Adipose tissue (tissue), 3 donors: ENCODE data around the gene OR2H1. TPM values are rescaled to one million over a fixed set of nuclear protein-coding genes. Genes with fewer than 3 reads are reported as not detected.

Experiments
- H3K27ac ChIP-seq: one replicate; pipeline ENCODE4 v1.5.1; 2013; ENCODE audit warnings: low read depth, low read length
- WGBS, 3 donors: extraction: QIAGEN DNeasy Blood & Tissue Kit; methylation state at CpG; one replicate each; pipeline ENCODE4 v1.1.7; 2013; 5-methylcytosine and 5-hydroxymethylcytosine counted together
- polyA plus RNA-seq, 3 donors: library from polyadenylated mRNA; stranded (reverse); fragments of 200-250 nt; gene quantifications; one replicate each; pipeline ENCODE4 v1.2.3, GENCODE V29; 2013
- donor health status: healthy with polysubstance abuse.
- donor health status: Bipolar disorder and iron deficiency.
- donor health status: healthy.

The OR2H1 gene
- polyA plus RNA-seq, 3 donors, result not detected

DNA sequence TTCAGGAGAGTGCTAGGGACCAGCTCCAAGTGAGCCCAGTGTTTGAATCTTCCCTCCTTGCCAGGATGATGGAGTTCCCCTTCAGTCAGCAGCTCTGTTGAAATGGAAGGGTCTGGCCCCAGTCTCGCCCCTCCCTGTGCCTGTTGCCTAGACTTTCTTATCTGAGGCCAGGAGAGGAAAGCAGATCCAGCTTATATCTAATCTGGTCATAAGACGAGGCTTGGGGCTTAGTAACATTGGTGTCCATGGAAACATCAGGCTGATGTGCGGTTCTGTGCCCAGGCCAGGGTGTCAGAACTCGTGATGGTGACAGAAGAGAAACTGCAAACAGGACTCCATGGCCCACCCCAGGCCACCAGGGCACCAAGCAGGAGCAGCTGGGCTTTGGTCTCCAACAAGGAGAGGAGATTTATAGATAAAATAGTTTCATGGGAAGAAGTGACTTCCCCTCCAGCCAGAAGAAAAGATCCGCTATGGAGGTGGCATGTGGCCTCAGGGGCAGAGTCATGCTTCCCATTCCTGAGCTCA lies 21.0 kb downstream of the OR2H1 start:
- no peak overlapping the region for H3K27ac ChIP-seq
- WGBS, 3 donors, result 66 to 74% (median 69%) methylated on average over 5 of the region's 5 CpGs

GRCh38 chr6:29478740-29479139 lies 21.8 kb downstream of the OR2H1 start:
- 69 to 90% (median 84%) methylated on average over 5 of the region's 5 CpGs for WGBS, 3 donors
- no peak overlapping the region for H3K27ac ChIP-seq

GRCh38 chr6:29479560-29479959 lies 22.6 kb downstream of the OR2H1 start:
- H3K27ac ChIP-seq, result no peak overlapping the region
- WGBS, 3 donors, result 77 to 91% (median 84%) methylated on average over 2 of the region's 2 CpGs

GRCh38 chr6:29483186-29483585 lies 26.2 kb downstream of the OR2H1 start:
- WGBS, 3 donors, result 60 to 88% (median 73%) methylated on average over 3 of the region's 3 CpGs
- H3K27ac ChIP-seq, result no peak overlapping the region

DNA sequence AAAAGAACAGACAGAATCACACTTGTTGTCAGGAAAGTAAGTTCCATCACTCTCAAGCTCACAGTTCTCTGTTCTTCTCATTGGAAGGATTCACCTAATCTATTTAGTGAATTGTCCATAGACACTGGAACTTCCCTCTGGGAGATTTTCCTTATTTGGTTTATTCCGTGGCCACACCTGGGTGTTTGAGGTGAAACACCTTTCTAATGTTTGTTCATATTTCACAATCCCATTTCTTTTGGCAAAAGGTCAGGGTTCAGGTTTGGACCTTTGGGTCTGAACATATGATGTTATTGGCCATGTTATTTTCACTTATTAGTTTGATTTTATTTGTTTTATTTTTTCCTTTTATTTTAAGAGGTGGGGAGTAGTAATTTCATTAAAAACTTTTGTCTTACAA lies 26.8 kb downstream of the OR2H1 start:
- H3K27ac ChIP-seq, result no peak overlapping the region
- 25 to 81% (median 78%) methylated on average over 1 of the region's 1 CpG for WGBS, 3 donors

DNA sequence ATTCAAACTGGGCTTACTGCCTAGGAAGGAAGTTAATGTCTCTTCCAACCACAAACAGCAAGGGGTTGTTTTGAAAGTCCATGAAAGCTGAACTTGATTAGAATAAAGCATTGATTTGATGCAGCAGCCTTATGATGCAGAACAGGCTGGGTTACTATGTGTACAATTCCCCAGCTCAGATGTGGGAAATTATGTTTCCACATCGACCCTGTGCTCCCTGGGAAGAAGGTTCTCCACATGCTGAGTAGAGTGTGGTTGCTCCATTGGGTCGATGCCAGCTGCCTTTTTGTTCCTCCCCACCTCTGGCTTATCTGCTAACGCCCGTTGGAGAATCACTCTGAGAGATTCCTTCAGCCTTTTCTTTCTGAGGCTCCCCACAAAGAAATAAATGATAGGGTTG lies 29.6 kb downstream of the OR2H1 start:
- 27 to 70% (median 51%) methylated on average over 4 of the region's 4 CpGs for WGBS, 3 donors
- no peak overlapping the region for H3K27ac ChIP-seq

DNA sequence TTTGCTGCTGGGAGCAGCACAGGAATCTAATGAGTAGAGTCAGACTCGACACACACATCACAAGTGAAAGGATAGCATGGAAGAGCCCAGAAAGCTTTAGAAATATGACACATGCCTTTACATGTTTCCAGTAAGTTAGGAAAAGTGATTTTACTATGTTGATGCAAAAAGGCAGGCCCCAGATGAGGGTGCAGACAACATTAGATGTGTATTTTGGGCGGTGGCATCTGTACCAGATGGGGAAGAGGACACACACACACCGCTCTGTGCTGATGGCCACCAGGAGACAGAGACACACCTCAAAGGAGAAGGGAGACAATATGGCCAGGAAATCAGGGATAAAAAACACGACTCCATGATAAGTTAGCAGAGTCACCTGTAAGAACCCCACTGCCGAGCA lies 30.2 kb downstream of the OR2H1 start:
- no peak overlapping the region for H3K27ac ChIP-seq
- 74 to 91% (median 86%) methylated on average over 5 of the region's 5 CpGs for WGBS, 3 donors

GRCh38 chr6:29487660-29488059 lies 30.7 kb downstream of the OR2H1 start, which contains the start of gene MAS1L:
Gene MAS1L, minus strand, starts transcription at chr6:29487956. Its CDS starts 54 bp downstream, at chr6:29487902.
- WGBS, 3 donors, result 94 to 97% (median 95%) methylated on average over 2 of the region's 2 CpGs
- H3K27ac ChIP-seq, result no peak within 1 kb of the TSS

GRCh38 chr6:29488874-29489273 lies 31.9 kb downstream of the OR2H1 start:
- H3K27ac ChIP-seq, result no peak overlapping the region

DNA sequence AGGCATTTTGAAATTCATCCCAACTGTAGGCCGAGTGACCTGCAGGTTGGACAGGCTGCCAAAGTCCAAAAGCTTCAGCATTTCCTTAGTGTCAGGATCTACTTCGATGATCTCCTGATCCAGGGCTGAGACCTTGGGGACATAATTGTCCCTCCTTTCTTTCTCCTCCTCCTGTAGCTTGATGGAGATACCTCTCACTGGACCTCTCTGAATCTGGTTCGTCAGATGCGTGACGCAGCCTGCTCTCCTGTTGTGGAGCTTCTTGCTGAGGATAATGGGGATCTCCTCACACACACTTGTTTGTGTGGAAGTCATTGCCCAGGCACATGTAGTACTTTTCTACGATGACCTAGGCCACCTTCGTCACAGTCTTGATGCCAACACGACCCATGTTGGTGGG lies 32.3 kb downstream of the OR2H1 start:
- WGBS, 3 donors, result 92 to 93% (median 93%) methylated on average over 8 of the region's 8 CpGs
- H3K27ac ChIP-seq, result no peak overlapping the region

GRCh38 chr6:29490055-29490454 lies 33.1 kb downstream of the OR2H1 start:
- no peak overlapping the region for H3K27ac ChIP-seq
- 49 to 85% (median 61%) methylated on average over 3 of the region's 3 CpGs for WGBS, 3 donors

GRCh38 chr6:29490552-29490951 lies 33.6 kb downstream of the OR2H1 start:
- WGBS, 3 donors, result 35 to 70% (median 37%) methylated on average over 2 of the region's 2 CpGs
- H3K27ac ChIP-seq, result no peak overlapping the region

DNA sequence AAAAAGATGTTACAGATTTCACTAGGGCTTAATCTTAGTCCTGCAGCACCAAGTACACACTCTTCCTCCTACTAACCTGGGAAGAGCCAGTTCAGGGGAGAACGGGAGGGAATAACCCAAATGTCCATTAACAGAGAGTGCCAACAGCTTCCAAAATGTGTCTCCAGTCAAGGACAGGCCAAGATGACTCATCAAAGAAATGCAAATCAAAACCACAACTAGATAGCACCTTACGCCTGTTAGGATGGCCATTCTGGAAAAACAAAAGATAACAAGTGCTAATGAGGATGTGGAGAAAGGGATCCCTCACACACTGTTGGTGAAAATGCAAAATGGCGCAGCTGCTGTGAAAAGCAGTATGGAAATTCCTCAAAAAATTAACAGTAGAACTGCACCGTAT lies 34.6 kb downstream of the OR2H1 start:
- no peak overlapping the region for H3K27ac ChIP-seq
- 83 to 86% (median 86%) methylated on average over 4 of the region's 4 CpGs for WGBS, 3 donors

DNA sequence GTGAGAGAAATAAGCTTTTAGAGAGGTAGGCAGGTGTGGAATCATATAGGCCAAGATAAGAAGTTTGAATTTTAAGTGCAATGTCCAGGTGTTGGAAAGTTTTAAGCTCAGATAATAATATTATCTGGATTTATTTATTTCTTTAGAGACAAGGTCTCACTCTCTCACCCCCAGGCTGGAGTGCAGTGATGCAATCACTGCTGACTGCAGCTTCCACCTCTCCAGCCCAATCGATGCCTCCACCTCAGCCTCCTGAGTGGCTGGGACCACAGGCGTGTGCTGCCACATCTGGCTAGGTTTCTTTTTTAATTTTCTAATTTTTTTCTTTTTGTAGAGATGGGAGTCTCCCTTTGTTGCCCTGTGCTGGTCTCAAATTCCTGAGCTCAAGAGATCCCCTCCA lies 36.3 kb downstream of the OR2H1 start:
- 56 to 66% (median 62%) methylated on average over 2 of the region's 2 CpGs for WGBS, 3 donors
- no peak overlapping the region for H3K27ac ChIP-seq

DNA sequence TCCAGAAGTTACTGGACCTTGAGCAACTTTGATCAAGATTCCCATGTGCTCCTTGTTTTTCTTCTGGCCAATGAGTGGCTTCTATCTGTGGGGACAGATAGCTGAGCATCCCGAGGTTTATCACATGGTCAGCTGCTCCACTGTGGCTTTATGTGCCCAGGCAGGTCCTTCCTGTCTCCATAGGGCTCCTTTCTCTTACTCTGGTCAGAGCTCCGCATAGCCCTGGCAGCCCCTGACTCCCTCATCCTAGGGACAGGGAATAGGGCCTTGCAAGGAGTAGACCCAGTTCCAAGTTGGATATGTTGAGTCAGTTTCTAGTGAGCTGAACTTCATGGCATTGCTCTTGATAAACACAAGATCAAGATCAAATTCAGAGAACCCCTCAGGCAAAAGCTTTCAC lies 37.2 kb downstream of the OR2H1 start:
- 58 to 79% (median 61%) methylated on average over 2 of the region's 2 CpGs for WGBS, 3 donors
- no peak overlapping the region for H3K27ac ChIP-seq

DNA sequence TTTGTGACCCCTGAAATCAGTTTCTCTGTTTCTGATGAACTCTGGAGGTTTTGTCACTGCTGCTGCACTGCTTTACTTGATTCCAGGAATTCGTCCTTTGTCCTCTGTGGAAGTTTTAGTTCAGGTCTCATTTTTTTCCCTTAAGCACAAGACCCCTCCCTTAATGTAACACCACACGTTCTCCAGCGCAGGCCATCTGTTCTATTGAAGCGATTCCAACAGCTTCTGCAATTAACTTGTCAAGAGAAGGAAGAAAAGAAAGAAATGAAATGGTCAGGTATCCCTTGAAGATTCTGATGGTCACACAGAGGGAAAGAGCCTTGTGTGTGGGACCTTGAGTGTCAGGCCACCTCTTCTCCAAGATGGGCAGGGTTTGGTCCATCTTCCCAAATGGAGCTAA lies 38.6 kb downstream of the OR2H1 start:
- no peak overlapping the region for H3K27ac ChIP-seq
- 68 to 73% (median 72%) methylated on average over 4 of the region's 4 CpGs for WGBS, 3 donors

DNA sequence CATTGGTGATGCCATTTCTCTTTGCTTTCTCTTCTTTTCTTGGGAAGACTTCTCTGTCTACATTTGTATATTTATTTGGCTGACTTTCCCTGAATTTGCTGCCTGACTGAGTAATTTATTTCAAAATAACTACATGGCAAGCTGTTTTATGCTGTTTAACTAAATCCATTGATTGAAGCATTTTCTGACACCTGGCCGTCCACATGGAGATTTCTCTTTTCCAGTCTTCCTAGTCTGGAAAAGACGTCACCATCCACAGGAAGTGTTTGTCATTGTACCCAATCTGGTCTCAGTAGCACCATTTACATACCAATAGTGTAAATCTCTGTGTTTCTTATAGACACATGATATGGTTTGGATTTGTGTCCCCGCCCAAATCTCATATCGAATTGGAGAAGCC lies 40.0 kb downstream of the OR2H1 start:
- WGBS, 3 donors, result 71 to 83% (median 78%) methylated on average over 4 of the region's 4 CpGs
- no peak overlapping the region for H3K27ac ChIP-seq

DNA sequence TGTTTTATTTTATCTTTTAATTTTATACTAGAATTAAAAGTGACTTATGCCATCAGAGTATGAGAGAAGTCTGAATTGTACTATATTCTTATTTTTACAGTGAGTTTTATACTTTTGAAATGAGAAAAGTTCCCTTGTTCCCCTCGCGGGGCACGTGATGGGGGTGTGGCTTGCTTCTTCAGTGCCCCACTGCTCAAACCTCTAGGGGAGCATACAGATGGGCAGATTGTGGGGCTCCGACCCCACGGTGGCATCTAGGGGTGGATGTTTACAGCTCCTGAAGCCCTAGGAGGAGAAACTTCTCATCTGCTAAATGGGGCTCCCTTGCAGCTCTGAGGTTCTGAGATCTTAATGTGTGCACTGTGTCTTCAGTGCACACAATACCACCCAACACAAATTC lies 42.7 kb downstream of the OR2H1 start:
- H3K27ac ChIP-seq, result no peak overlapping the region
- WGBS, 3 donors, result 79 to 87% (median 83%) methylated on average over 5 of the region's 5 CpGs

DNA sequence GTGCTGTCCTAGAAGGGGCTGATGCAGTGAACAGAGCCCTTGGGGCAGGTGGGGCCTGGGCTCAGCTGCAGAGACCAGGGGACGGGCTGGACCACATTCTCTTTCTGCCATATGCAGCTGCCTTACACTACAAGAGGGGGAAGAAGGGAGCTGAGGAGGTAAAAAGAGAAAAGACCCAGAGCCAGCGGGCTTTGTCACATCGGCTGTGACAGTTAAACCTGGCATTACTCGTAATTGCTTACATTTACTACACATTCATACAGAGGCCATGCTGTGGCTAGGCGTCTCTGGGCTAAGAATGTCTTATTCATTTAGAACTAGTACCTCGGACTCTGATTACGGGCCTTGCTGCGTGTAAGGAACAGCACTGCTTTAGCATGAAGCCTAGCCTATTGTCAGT lies 43.6 kb downstream of the OR2H1 start:
- no peak overlapping the region for H3K27ac ChIP-seq
- 82 to 93% (median 86%) methylated on average over 8 of the region's 8 CpGs for WGBS, 3 donors

- WGBS, 3 donors, result 85 to 92% (median 92%) methylated on average over 6 of the region's 6 CpGs
- H3K27ac ChIP-seq, result no peak overlapping the region
Measured at GRCh38 chr6:29501106-29501505, 44.2 kb downstream of the OR2H1 start.

DNA sequence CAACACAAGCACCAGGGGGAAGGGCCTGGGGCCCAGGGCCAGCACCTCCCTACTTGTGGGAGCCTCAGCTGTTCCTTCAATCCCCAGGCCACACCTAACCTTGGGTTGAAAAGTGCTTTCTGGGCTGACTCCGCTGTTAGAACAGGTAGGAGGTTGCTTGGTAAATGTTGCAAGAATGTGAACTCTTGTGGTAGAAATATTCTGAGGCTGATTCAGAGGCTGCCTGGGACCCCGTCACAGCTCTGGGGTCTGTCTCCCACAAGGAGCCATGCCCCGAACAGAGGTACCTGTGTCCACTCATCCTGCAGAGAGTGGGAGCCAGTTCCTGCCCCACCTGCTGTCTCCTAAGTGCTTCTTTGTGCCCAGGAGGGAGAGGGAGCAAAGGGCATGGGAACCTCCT lies 45.2 kb downstream of the OR2H1 start:
- 83 to 92% (median 91%) methylated on average over 3 of the region's 3 CpGs for WGBS, 3 donors
- no peak overlapping the region for H3K27ac ChIP-seq
